Effector memory CD4-positive, alpha-beta T cell (primary cell): ENCODE data around the gene RASAL1.
"Not testable (repeated sequence)": the region's sequence is repeated elsewhere in the genome, so short reads cannot be mapped to it uniquely, and the experiment has no call there.

Experiments used
- DNase-seq, 3 donors: peaks; one replicate each; pipeline ENCODE4 v3.0.0-alpha.2; 2020
- H3K27ac ChIP-seq: 2 replicates; pipeline ENCODE4 v1.7.0; 2013; ENCODE audit warnings: mild to moderate bottlenecking, low read length, moderate library complexity; ENCODE audit not compliant: insufficient read depth, poor library complexity, severe bottlenecking
- H3K27me3 ChIP-seq: replicated peaks from 2 replicates; pipeline ENCODE4 v1.7.0; 2013; ENCODE audit warnings: mild to moderate bottlenecking, low read length; ENCODE audit not compliant: insufficient read depth, control insufficient read depth, poor library complexity, severe bottlenecking
- H3K36me3 ChIP-seq: 2 replicates; pipeline ENCODE4 v1.7.0; 2013; ENCODE audit warnings: mild to moderate bottlenecking, low read length, moderate library complexity; ENCODE audit not compliant: control insufficient read depth, insufficient read depth
- H3K4me1 ChIP-seq: 2 replicates; pipeline ENCODE4 v1.7.0; 2013; ENCODE audit warnings: low read length, mild to moderate bottlenecking; ENCODE audit not compliant: control insufficient read depth, insufficient read depth, poor library complexity, severe bottlenecking
- H3K4me3 ChIP-seq: 2 replicates; pipeline ENCODE4 v1.7.0; 2013; ENCODE audit warnings: low read length, low read depth, mild to moderate bottlenecking; ENCODE audit not compliant: insufficient read depth, poor library complexity, severe bottlenecking
- H3K9me3 ChIP-seq: 2 replicates; pipeline ENCODE4 v1.7.0; 2013; ENCODE audit warnings: mild to moderate bottlenecking, low read length, moderate library complexity; ENCODE audit not compliant: control insufficient read depth

RASAL1 gene

GRCh38 chr12:113131556-113131955, 4.0 kb downstream of the RASAL1 start:
- Histone ChIP-seq H3K4me3 (no peak overlapping the region), H3K36me3 (no peaks in the 10 kb centered on the region), H3K4me1 (peaks cover 12% of the 10 kb centered on the region), H3K9me3 (no peaks in the 10 kb centered on the region), H3K27ac (no peak overlapping the region), H3K27me3 (no peaks in the 10 kb centered on the region)
- no peak for DNase-seq

GRCh38 chr12:113130457-113131135, 5.0 kb downstream of the RASAL1 start:
- H3K36me3 ChIP-seq = no peaks in the 10 kb centered on the region
- H3K27me3 ChIP-seq = no peaks in the 10 kb centered on the region
- no peak for DNase-seq
- H3K9me3 ChIP-seq = no peaks in the 10 kb centered on the region
- peaks cover 8% of the 10 kb centered on the region for H3K4me1 ChIP-seq
- H3K4me3 ChIP-seq = no peak overlapping the region
- no peak overlapping the region for H3K27ac ChIP-seq

- no peaks in the 10 kb centered on the region for H3K27me3 ChIP-seq
- H3K36me3 ChIP-seq = no peaks in the 10 kb centered on the region
- H3K4me3 ChIP-seq = no peak overlapping the region
- no peaks in the 10 kb centered on the region for H3K9me3 ChIP-seq
- DNase-seq = no peak
- H3K27ac ChIP-seq = no peak overlapping the region
- H3K4me1 ChIP-seq = peaks cover 2% of the 10 kb centered on the region
Measured at GRCh38 chr12:113129664-113130456, 5.7 kb downstream of the RASAL1 start.

GRCh38 chr12:113128802-113129663, 6.5 kb downstream of the RASAL1 start:
- H3K36me3 ChIP-seq = no peaks in the 10 kb centered on the region
- H3K27ac ChIP-seq = no peak overlapping the region
- no peaks in the 10 kb centered on the region for H3K9me3 ChIP-seq
- no peaks in the 10 kb centered on the region for H3K27me3 ChIP-seq
- no peak for DNase-seq
- no peak overlapping the region for H3K4me3 ChIP-seq
- no peaks in the 10 kb centered on the region for H3K4me1 ChIP-seq

- no peaks in the 10 kb centered on the region for H3K9me3 ChIP-seq
- no peaks in the 10 kb centered on the region for H3K27me3 ChIP-seq
- no peaks in the 10 kb centered on the region for H3K4me1 ChIP-seq
- no peak overlapping the region for H3K4me3 ChIP-seq
- no peak overlapping the region for H3K27ac ChIP-seq
- no peaks in the 10 kb centered on the region for H3K36me3 ChIP-seq
- DNase-seq = no peak
Measured at GRCh38 chr12:113127791-113128199, 7.8 kb downstream of the RASAL1 start.

GRCh38 chr12:113120670-113121370, 14.7 kb downstream of the RASAL1 start:
- Histone ChIP-seq H3K36me3 (no peaks in the 10 kb centered on the region), H3K4me1 (no peaks in the 10 kb centered on the region), H3K27me3 (peaks cover 5% of the 10 kb centered on the region), H3K4me3 (no peak overlapping the region), H3K27ac (no peak overlapping the region), H3K9me3 (no peaks in the 10 kb centered on the region)
- DNase-seq = no peak

GRCh38 chr12:113119980-113120669, 15.4 kb downstream of the RASAL1 start:
- Histone ChIP-seq H3K4me3 (no peak overlapping the region), H3K27ac (no peak overlapping the region), H3K9me3 (no peaks in the 10 kb centered on the region), H3K4me1 (no peaks in the 10 kb centered on the region), H3K36me3 (no peaks in the 10 kb centered on the region), H3K27me3 (peaks cover 5% of the 10 kb centered on the region)
- no peak for DNase-seq

- Histone ChIP-seq H3K36me3 (no peaks in the 10 kb centered on the region), H3K9me3 (no peaks in the 10 kb centered on the region)
- DNase-seq = no peak
Measured at GRCh38 chr12:113118142-113118541, 17.4 kb downstream of the RASAL1 start.

GRCh38 chr12:113117684-113118083, 17.9 kb downstream of the RASAL1 start:
- DNase-seq, H3K27me3 ChIP-seq, H3K9me3 ChIP-seq, H3K4me3 ChIP-seq, H3K36me3 ChIP-seq, H3K27ac ChIP-seq, H3K4me1 ChIP-seq: not testable (repeated sequence)

More at GRCh38 chr12:113118142-113118541, 17.4 kb downstream of the RASAL1 start:
- peaks cover 5% of the 10 kb centered on the region for H3K27me3 ChIP-seq
- H3K4me1 ChIP-seq = no peaks in the 10 kb centered on the region
- H3K27ac ChIP-seq = no peak overlapping the region
- no peak overlapping the region for H3K4me3 ChIP-seq
